PC-3 (cell line): ENCODE results near the gene RTP5. TPM values are rescaled to one million over a fixed set of nuclear protein-coding genes. Genes with fewer than 3 reads are reported as not detected.
"Not testable (repeated sequence)": the region's sequence is repeated elsewhere in the genome, so short reads cannot be mapped to it uniquely, and the experiment has no call there.

Experiments
- ATAC-seq: fragments of 200-7000 bp; cut with Tn5 transposase; 2 replicates; pipeline ENCODE4 v1.9.1; 2020; ENCODE audit warnings: mild to moderate bottlenecking, moderate library complexity
- BruUV-seq: library from RNA; stranded (reverse); fragments of 400-500 nt; replicated peaks from 2 replicates; lab custom pipeline; 2021; lab: Mats Ljungman, UMichigan
- CTCF ChIA-PET: fragments of 300-600 bp; sonication (Branson Sonifier 250); formaldehyde crosslinking; loops from one replicate; lab custom pipeline; 2022; ENCODE audit warnings: antibody characterized with exemption; lab: Charles Lee
- POLR2A ChIA-PET: fragments of 300-600 bp; sonication (Branson Sonifier 250); formaldehyde crosslinking; loops from one replicate; lab custom pipeline; 2022; ENCODE audit warnings: antibody characterized with exemption; ENCODE audit not compliant: unreplicated experiment; lab: Charles Lee
- DNase-seq: peaks from one replicate; pipeline ENCODE4 v3.0.0-alpha.2; 2015
- H2AFZ ChIP-seq: fragments of 300-600 bp; sonication (generic); 2 replicates; pipeline ENCODE4 v1.6.0; 2016; ENCODE audit warnings: antibody characterized with exemption, low read length
- H3F3A ChIP-seq: fragments of 300-600 bp; sonication (generic); one replicate; pipeline ENCODE4 v1.6.0; 2017; ENCODE audit warnings: antibody characterized with exemption, low read length, control low read depth, mild to moderate bottlenecking; ENCODE audit not compliant: unreplicated experiment
- H3K27ac ChIP-seq: fragments of 300-600 bp; sonication (generic); 2 replicates; pipeline ENCODE4 v1.5.1; 2016; ENCODE audit warnings: mild to moderate bottlenecking, low read length
- H3K27me3 ChIP-seq: fragments of 300-600 bp; sonication (generic); 2 replicates; pipeline ENCODE4 v1.6.1; 2016; ENCODE audit warnings: low read length, mixed read lengths
- H3K36me3 ChIP-seq: fragments of 300-600 bp; sonication (generic); 2 replicates; pipeline ENCODE4 v1.6.1; 2016; ENCODE audit warnings: low read depth, mixed run types, low read length, mixed read lengths
- H3K4me1 ChIP-seq: fragments of 300-600 bp; sonication (generic); 2 replicates; pipeline ENCODE4 v1.5.1; 2016; ENCODE audit warnings: low read length; ENCODE audit not compliant: insufficient read depth
- H3K4me2 ChIP-seq: fragments of 300-600 bp; sonication (generic); 2 replicates; pipeline ENCODE4 v1.6.0; 2016; ENCODE audit warnings: low read length
- H3K4me3 ChIP-seq: fragments of 300-600 bp; sonication (generic); 2 replicates; pipeline ENCODE4 v1.5.1; 2016; ENCODE audit warnings: mild to moderate bottlenecking, low read length, mixed read lengths
- H3K79me2 ChIP-seq: fragments of 300-600 bp; sonication (generic); 2 replicates; pipeline ENCODE4 v1.6.1; 2017; ENCODE audit warnings: low read length, mixed read lengths
- H3K9ac ChIP-seq: fragments of 300-600 bp; sonication (generic); 2 replicates; pipeline ENCODE4 v1.6.0; 2016; ENCODE audit warnings: mild to moderate bottlenecking, low read length
- H3K9me2 ChIP-seq: fragments of 300-600 bp; sonication (generic); replicated peaks from 2 replicates; pipeline ENCODE4 v1.6.1; 2016; ENCODE audit warnings: mixed run types, low read length, mixed read lengths
- H3K9me3 ChIP-seq: fragments of 300-600 bp; sonication (generic); 2 replicates; pipeline ENCODE4 v1.6.1; 2016; ENCODE audit warnings: low read length, mixed read lengths
- H4K20me1 ChIP-seq: fragments of 300-600 bp; sonication (generic); 2 replicates; pipeline ENCODE4 v1.6.1; 2016; ENCODE audit warnings: low read length, mixed read lengths
- CTCF ChIP-seq: fragments of 300-600 bp; sonication (generic); conservative IDR thresholded peaks from 2 replicates; pipeline ENCODE4 v1.5.1; 2017; ENCODE audit warnings: antibody characterized with exemption, low read depth, mild to moderate bottlenecking, low read length
- EZH2 ChIP-seq: fragments of 300-600 bp; sonication (generic); IDR thresholded peaks from one replicate; pipeline ENCODE4 v1.6.1; 2017; ENCODE audit warnings: antibody characterized with exemption, mild to moderate bottlenecking, low read length; ENCODE audit not compliant: unreplicated experiment
- EZH2phosphoT487 ChIP-seq: fragments of 300-600 bp; sonication (generic); IDR thresholded peaks from 2 replicates; pipeline ENCODE4 v1.6.1; 2018; ENCODE audit warnings: mild to moderate bottlenecking, antibody characterized with exemption, low read length, borderline replicate concordance
- intact Hi-C: fragments of 100-400 bp; cut with micrococcal nuclease; formaldehyde crosslinking; loops from 2 replicates; pipeline ENCODE4 v1.9.0; 2023
- total RNA-seq: library from RNA; depleted of rRNA; stranded (reverse); fragments of >200 nt; gene quantifications from 2 replicates; pipeline ENCODE4 v1.2.3, GENCODE V29; 2014

Gene RTP5
- total RNA-seq, 1 experiment from 2014 or later: not detected

- no peak overlapping the region for H3K4me3 ChIP-seq
- ChIA-PET POLR2A (no interaction called here), CTCF (no interaction called here)
- no peaks in the 10 kb centered on the region for H3K9me2 ChIP-seq
- no peak overlapping the region for H3K9ac ChIP-seq
- no peaks in the 10 kb centered on the region for H3K36me3 ChIP-seq
- no peak overlapping the region for H3K4me2 ChIP-seq
- no peaks in the 10 kb centered on the region for H3F3A ChIP-seq
- H3K4me1 ChIP-seq: no peaks in the 10 kb centered on the region
- H2AFZ ChIP-seq: no peak overlapping the region
- DNase-seq (no peak), ATAC-seq (no peak)
- no TSS peak for BruUV-seq
- H3K27me3 ChIP-seq: 0 out of 2 replicates have a peak, but pooled peaks cover 3% of the 10 kb centered on the region
- H3K9me3 ChIP-seq: no peaks in the 10 kb centered on the region
- no peaks in the 10 kb centered on the region for H3K79me2 ChIP-seq
- no peak overlapping the region for H3K27ac ChIP-seq
- TF ChIP-seq EZH2phosphoT487: no peak
- TF ChIP-seq CTCF: no peak
- TF ChIP-seq EZH2: no peak
- intact Hi-C loops: no loop called here
- H4K20me1 ChIP-seq: no peaks in the 10 kb centered on the region
Measured at GRCh38 chr2:241821460-241822263, 47.9 kb upstream of the RTP5 start.

GRCh38 chr2:241822264-241822623, 47.3 kb upstream of the RTP5 start:
- Histone ChIP-seq H3F3A (no peaks in the 10 kb centered on the region), H3K27ac (no peak overlapping the region), H3K27me3 (0 out of 2 replicates have a peak, but pooled peaks cover 7% of the 10 kb centered on the region), H3K4me3 (no peak overlapping the region), H3K9me3 (no peaks in the 10 kb centered on the region), H3K36me3 (no peaks in the 10 kb centered on the region), H3K79me2 (no peaks in the 10 kb centered on the region), H3K4me2 (no peak overlapping the region), H3K9me2 (no peaks in the 10 kb centered on the region), H4K20me1 (no peaks in the 10 kb centered on the region), H3K4me1 (no peaks in the 10 kb centered on the region), H2AFZ (no peak overlapping the region), H3K9ac (no peak overlapping the region)
- TF ChIP-seq EZH2 (no peak), CTCF (no peak), EZH2phosphoT487 (no peak)
- DNase-seq (no peak), ATAC-seq (no peak)
- POLR2A ChIA-PET: no interaction called here
- no TSS peak for BruUV-seq
- intact Hi-C loops: no loop called here
- CTCF ChIA-PET: no interaction called here

GRCh38 chr2:241823531-241824437, 45.7 kb upstream of the RTP5 start:
- H3K36me3 ChIP-seq, POLR2A ChIA-PET, ATAC-seq, intact Hi-C loops, H3K9me3 ChIP-seq, H4K20me1 ChIP-seq, BruUV-seq, H3K4me3 ChIP-seq, H3K9me2 ChIP-seq, CTCF ChIA-PET, H3K4me1 ChIP-seq, H3K27me3 ChIP-seq, H3K27ac ChIP-seq, DNase-seq, H3K79me2 ChIP-seq, H3K4me2 ChIP-seq, H2AFZ ChIP-seq, H3K9ac ChIP-seq, H3F3A ChIP-seq: not testable (repeated sequence)
